Measurements from ENCODE around the gene GPHN. TPM values are rescaled to one million over a fixed set of nuclear protein-coding genes. Genes with fewer than 3 reads are reported as not detected.

Gene GPHN
- total RNA-seq, 2 donors from 2014 or later = 24.1 to 25.7 TPM

- intact Hi-C loops (cut with DNase I) = loop anchor here (10.0 kb wide), 1 partner anchor 118 kb away; no protein-coding TSS in a partner anchor
- ATAC-seq = no peak
- Histone ChIP-seq H3K27ac (no peak overlapping the region), H3K27me3 (no peaks in the 10 kb centered on the region), H3K9me3 (no peaks in the 10 kb centered on the region), H3K4me1 (no peaks in the 10 kb centered on the region), H3K36me3 (replicated peaks in 1 of 2; ENCODE audit: insufficient read depth in 1 of 2, low read depth in 2 of 2) (no peaks in the 10 kb centered on the region), H3K4me3 (no peak overlapping the region)
- whole genome bisulfite sequencing, 2 donors = 77 to 87% methylated on average over 5 of the region's 5 CpGs
- TF ChIP-seq, protein P1, sequence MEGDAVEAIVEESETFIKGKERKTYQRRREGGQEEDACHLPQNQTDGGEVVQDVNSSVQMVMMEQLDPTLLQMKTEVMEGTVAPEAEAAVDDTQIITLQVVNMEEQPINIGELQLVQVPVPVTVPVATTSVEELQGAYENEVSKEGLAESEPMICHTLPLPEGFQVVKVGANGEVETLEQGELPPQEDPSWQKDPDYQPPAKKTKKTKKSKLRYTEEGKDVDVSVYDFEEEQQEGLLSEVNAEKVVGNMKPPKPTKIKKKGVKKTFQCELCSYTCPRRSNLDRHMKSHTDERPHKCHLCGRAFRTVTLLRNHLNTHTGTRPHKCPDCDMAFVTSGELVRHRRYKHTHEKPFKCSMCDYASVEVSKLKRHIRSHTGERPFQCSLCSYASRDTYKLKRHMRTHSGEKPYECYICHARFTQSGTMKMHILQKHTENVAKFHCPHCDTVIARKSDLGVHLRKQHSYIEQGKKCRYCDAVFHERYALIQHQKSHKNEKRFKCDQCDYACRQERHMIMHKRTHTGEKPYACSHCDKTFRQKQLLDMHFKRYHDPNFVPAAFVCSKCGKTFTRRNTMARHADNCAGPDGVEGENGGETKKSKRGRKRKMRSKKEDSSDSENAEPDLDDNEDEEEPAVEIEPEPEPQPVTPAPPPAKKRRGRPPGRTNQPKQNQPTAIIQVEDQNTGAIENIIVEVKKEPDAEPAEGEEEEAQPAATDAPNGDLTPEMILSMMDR (IDR thresholded peaks at IDR 0.05) = peak; percentile 37 to 86 (median 72)
- no peak for TF ChIP-seq POLR2A (IDR thresholded peaks at IDR 0.05)
- peak; percentile 19 to 61 (median 46) for DNase-seq
These were observed 658.5 kb downstream of the GPHN start for GRCh38 chr14:67166450-67166853.

DNA sequence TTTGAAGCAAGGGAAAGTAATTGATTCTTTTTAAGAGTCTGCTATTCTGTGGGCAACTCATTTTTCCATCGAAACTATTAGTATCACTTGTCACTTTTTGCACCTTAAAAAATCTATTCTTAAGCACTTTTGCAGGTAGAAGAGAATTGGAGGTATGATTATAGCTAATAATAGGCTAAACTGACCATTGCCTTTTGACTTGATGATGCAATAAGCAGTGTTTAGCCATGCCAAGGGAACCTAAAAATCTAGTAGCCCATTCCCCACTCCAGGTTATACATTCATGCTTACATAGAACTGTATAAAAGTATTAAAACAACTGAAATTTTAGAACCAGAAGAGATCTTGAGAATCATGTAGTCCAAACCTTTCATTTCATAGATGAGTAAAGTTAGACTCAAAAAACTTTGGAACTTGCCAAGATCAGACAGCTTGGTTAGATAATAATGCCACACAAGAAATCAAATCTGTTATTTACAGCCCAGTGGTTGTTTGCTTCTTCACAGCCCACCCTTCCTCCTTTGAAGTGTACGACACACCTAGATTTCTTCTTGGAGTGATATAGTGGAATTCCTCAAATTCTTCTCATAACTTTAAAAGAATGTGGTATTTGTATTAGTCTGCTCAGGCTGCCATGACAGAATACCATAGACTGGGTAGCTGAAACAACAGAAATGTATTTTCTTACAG, 659.6 kb downstream of the GPHN start:
- H3K36me3 ChIP-seq (replicated peaks in 1 of 2; ENCODE audit: insufficient read depth in 1 of 2, low read depth in 2 of 2) = peaks cover 0 to 2% of the 10 kb centered on the region in 2 donors
- no peaks in the 10 kb centered on the region for H3K4me1 ChIP-seq
- no peak overlapping the region for H3K4me3 ChIP-seq
- H3K27ac ChIP-seq = no peak overlapping the region
- no peak for ATAC-seq
- no peak for TF ChIP-seq POLR2A (IDR thresholded peaks at IDR 0.05)
- TF ChIP-seq, protein P1 (IDR thresholded peaks at IDR 0.05) = no peak
- H3K27me3 ChIP-seq = no peaks in the 10 kb centered on the region
- 72 to 73% methylated on average over 2 of the region's 2 CpGs for WGBS, 2 donors
- H3K9me3 ChIP-seq = no peaks in the 10 kb centered on the region
- intact Hi-C loops (cut with DNase I) = loop anchor here (10.0 kb wide), 1 partner anchor 117 kb away; no protein-coding TSS in a partner anchor
- no peak for DNase-seq

GRCh38 chr14:67168110-67168441, 660.1 kb downstream of the GPHN start:
- Histone ChIP-seq H3K27me3 (no peaks in the 10 kb centered on the region), H3K4me1 (no peaks in the 10 kb centered on the region), H3K9me3 (no peaks in the 10 kb centered on the region), H3K4me3 (no peak overlapping the region), H3K36me3 (replicated peaks in 1 of 2; ENCODE audit: insufficient read depth in 1 of 2, low read depth in 2 of 2) (peaks cover 0 to 2% of the 10 kb centered on the region in 2 donors), H3K27ac (no peak overlapping the region)
- WGBS, 2 donors = 83 to 95% methylated on average over 1 of the region's 1 CpG
- no peak for ATAC-seq
- intact Hi-C loops (cut with DNase I) = loop anchor here (10.0 kb wide), 1 partner anchor 117 kb away; no protein-coding TSS in a partner anchor
- TF ChIP-seq, protein P1 (IDR thresholded peaks at IDR 0.05) = no peak
- TF ChIP-seq POLR2A (IDR thresholded peaks at IDR 0.05) = no peak
- DNase-seq = no peak

DNA sequence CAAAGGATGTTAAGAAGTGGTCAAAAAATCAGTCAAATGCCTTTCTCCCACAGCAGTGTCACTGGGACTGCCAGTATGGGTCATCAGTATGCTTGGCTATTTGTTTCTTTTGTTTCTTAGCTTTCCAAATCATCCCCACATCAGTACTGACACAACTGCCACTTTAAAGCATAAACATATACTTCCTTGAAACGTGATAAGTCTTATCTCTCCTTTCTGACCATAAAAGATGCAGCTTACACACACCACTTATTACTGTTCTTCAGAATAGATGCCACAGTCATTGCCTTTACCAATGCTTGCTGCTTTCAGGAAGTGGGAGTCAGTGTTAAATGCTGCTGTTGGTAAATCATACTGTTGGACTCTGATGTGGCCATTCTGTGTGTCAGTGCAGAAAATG, 662.7 kb downstream of the GPHN start:
- intact Hi-C loops (cut with DNase I) = no loop called here
- H3K36me3 ChIP-seq (replicated peaks in 1 of 2; ENCODE audit: insufficient read depth in 1 of 2, low read depth in 2 of 2) = peaks cover 0 to 2% of the 10 kb centered on the region in 2 donors
- H3K4me3 ChIP-seq = no peak overlapping the region
- TF ChIP-seq, protein P1 (IDR thresholded peaks at IDR 0.05) = no peak
- TF ChIP-seq POLR2A (IDR thresholded peaks at IDR 0.05) = no peak
- no peaks in the 10 kb centered on the region for H3K4me1 ChIP-seq
- WGBS, 2 donors = 48 to 52% methylated on average over 1 of the region's 1 CpG
- ATAC-seq = no peak
- no peaks in the 10 kb centered on the region for H3K27me3 ChIP-seq
- H3K9me3 ChIP-seq = no peaks in the 10 kb centered on the region
- no peak for DNase-seq
- H3K27ac ChIP-seq = no peak overlapping the region

GRCh38 chr14:67172056-67172455, 664.1 kb downstream of the GPHN start:
- 97 to 100% methylated on average over 5 of the region's 5 CpGs for WGBS, 2 donors
- Histone ChIP-seq H3K27me3 (no peaks in the 10 kb centered on the region), H3K4me1 (no peaks in the 10 kb centered on the region), H3K36me3 (replicated peaks in 1 of 2; ENCODE audit: insufficient read depth in 1 of 2, low read depth in 2 of 2) (peaks cover 0 to 2% of the 10 kb centered on the region in 2 donors), H3K9me3 (no peaks in the 10 kb centered on the region), H3K27ac (no peak overlapping the region), H3K4me3 (no peak overlapping the region)
- ATAC-seq = no peak
- TF ChIP-seq, protein P1 (IDR thresholded peaks at IDR 0.05) = no peak
- no peak for TF ChIP-seq POLR2A (IDR thresholded peaks at IDR 0.05)
- intact Hi-C loops (cut with DNase I) = no loop called here
- no peak for DNase-seq
